GM19025 (cell line): Measurements from ENCODE around the gene CTBP1.
"Not testable (repeated sequence)": the region's sequence is repeated elsewhere in the genome, so short reads cannot be mapped to it uniquely, and the experiment has no call there.

ENCODE experiments used
- ATAC-seq: cut with Tn5 transposase; IDR thresholded peaks from one replicate; pipeline ENCODE4 v1.9.1; 2021; ENCODE audit warnings: mild to moderate bottlenecking, low read depth, moderate library complexity; ENCODE audit not compliant: unreplicated experiment

Gene CTBP1

DNA sequence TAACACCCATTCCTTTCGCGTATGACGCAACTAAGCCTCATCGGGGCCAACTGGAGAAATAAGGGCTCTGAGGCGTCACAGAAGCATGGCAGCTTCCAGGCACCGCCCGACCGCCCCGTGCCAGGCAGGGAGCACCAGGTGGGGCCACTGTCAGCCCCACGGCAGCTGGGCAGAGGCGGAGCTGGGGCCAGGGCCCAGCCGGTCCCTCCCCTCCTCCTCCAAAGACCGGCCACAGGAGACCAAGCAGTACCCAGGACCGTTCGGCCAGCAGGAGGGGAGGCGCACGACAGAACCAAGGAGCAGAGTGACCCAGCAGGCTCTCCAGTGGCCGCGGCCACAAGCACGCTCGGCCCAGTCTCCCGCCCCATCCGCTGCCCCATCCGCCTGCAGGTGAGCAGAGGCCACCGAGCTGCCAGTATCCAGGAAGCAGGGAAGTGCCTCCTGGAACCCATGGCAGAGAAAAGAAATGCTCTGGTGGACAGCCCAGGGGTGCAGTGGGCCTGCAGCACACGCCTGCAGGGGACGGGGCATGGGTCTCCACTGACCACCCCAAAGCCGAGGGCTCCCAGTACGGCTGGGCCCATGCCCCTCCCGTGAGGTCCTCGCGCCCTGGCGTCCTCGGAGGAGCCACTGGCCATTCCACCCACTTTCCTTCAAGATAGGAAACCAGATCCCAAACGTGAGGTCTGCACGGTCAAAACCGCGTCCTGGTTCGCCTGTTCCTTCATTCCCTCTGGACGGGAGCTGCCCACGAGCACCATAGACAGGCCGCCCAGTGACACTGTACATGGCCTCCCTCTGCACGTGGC is 9.6 kb downstream of the CTBP1 start:
- ATAC-seq, result no peak

GRCh38 chr4:1238676-1239000 is 10.3 kb downstream of the CTBP1 start:
- no peak for ATAC-seq

DNA sequence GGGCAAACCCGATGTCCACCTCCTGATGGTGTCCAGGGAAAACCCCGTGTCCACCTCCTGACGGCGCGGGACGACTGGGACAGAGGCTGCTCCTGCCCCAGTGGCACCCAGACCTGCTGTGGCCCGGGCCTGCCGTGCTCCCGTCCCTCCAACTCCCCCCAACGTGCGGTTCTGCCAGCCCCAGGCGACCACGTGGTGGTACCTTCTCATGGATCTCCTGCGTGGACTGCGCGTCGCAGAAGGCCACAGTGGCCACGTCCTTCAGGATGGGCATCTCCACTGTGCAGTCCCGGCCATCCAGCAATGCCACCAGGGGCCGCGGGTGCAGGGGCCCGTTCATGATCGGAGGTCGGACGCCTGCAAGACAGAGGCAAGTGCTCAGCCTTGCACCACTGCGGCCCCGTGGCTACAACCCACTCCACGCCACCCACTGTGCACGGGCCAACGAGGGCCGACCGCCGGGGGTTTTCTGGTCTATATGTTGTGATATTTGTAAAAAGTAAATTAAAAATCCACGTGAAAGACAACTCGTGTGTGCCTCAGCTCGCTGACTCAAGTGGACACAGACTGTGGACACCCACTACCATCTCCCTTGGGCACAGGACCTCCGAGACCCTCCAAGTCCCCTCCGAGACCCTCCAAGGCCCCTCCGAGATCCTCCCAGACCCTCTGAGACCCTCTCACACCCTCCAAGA is 10.8 kb downstream of the CTBP1 start:
- no peak for ATAC-seq

- not testable (repeated sequence) for ATAC-seq
Observed at GRCh38 chr4:1237261-1237660, 11.7 kb downstream of the CTBP1 start.

DNA sequence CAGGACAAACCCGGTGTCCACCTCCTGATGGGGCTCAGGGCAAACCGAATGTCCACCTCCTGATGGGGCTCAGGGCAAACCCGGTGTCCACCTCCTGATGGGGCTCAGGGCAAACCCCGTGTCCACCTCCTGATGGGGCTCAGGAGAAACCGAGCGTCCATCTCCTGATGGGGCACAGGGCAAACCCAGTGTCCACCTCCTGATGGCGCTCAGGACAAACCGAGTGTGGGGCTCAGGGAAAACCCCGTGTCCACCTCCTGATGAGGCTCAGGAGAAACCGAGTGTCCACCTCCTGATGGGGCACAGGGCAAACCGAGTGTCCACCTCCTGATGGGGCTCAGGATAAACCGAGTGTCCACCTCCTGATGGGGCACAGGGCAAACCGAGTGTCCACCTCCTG is 12.1 kb downstream of the CTBP1 start:
- ATAC-seq, result not testable (repeated sequence)

DNA sequence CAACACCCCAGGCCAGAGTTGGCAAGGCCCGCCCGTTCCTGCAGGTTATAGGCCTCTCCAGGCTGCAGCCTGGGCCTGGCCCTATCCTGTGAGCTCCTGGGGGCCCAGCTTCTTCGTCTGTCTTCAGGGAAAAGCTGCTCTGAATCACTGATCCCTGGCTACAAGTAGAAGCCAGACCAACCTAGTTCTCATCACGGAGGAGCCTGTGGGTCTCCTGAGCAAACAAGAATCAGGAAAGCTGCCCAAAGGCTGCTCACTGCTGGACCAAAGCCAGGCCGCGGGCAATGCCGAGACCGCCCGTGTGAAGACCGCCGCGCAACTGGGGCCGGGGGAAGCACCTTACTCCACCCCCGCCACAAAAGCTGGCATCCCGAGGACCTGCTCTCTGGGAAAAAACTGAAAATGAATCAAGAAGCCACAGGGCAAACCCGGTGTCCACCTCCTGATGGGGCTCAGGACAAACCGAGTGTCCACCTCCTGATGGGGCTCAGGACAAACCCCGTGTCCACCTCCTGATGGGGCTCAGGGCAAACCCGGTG is 12.8 kb downstream of the CTBP1 start:
- ATAC-seq, result no peak

DNA sequence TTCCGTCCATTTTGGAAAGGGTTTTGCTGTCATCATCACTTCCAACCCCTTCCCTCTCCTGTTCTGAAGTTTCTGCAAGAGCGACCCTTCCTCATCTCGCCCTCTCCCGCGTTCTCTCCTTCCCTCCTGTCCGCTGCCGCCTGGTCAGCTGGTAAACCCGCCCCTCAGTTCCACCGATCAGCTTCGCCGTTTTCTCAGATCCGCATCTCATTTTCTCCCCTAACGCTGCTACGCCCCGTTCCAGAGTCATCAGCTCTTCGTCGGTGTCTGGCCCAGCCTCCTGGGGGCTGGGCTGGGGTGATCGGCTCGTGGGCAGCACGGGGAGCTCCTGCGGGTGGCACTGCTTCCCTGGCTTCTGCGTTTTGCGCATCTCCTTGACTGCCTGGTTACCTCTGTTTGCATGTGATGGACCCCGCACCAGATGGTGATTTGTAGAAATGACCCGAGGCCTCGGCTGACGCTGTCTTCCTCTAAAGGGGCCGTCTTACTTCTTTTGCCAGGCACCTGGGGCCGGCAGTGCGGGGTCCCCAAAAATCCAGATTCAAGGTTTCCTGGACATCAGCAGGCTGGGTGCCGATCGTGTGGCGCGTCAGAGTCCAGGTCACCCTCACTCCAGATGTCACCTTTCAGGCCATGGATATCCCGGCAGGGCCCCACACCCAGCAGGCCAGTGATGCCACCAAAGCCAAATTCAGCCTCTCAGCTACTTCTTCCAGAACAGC is 13.4 kb downstream of the CTBP1 start:
- ATAC-seq, result no peak

- ATAC-seq, result no peak
Observed at GRCh38 chr4:1234811-1235292, 14.1 kb downstream of the CTBP1 start.

DNA sequence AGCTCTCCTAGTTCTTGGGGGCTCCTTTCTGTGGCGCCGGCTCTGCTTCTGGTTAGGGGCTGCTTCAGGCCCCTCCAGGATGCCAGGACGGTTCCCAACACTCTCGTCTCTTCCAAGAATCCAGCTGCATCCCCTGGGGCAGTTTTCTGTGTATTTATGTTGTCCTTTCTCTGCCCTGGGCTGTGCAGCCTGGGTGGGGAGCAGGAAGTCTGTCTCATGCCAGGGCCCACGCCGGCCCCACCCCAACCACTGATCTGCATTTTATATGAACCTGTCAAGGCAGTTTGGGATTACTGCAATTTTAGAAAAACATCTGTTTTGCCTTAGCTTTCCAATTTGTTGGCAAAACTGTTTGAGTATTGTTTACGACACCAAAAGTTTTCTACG is 14.6 kb downstream of the CTBP1 start:
- ATAC-seq, result no peak

DNA sequence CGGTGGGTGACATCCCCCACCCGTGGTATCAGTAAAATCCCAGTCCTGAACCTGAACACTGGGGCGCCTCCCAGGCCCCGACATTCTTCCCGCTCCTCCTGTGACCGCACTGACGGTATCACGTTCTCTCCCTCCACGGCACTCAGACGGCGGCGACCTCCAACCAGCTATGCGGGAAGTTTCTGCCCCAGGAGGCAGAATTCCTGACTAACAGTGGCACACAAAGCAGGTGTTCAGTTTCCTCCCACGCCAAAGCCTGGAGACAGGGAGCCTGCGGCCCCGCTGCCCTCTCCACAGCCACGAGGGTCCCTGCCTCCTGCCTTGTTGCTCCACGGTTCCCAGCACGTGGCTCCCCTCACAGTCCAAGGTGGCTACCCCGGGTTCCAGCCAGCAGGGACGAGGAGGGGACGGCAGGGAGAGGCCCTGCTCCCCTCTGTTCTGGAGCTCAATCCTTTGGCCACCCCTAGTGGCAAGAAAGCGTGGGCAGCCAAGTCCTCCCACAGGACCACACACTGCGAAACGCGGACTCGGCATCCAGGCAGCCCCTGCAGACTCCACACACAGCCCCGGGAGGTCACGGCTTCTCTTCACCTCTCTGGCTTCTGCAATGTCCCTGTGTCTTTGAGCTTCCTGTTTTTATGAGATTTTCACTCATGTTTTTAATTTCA is 15.2 kb downstream of the CTBP1 start:
- ATAC-seq, result no peak

DNA sequence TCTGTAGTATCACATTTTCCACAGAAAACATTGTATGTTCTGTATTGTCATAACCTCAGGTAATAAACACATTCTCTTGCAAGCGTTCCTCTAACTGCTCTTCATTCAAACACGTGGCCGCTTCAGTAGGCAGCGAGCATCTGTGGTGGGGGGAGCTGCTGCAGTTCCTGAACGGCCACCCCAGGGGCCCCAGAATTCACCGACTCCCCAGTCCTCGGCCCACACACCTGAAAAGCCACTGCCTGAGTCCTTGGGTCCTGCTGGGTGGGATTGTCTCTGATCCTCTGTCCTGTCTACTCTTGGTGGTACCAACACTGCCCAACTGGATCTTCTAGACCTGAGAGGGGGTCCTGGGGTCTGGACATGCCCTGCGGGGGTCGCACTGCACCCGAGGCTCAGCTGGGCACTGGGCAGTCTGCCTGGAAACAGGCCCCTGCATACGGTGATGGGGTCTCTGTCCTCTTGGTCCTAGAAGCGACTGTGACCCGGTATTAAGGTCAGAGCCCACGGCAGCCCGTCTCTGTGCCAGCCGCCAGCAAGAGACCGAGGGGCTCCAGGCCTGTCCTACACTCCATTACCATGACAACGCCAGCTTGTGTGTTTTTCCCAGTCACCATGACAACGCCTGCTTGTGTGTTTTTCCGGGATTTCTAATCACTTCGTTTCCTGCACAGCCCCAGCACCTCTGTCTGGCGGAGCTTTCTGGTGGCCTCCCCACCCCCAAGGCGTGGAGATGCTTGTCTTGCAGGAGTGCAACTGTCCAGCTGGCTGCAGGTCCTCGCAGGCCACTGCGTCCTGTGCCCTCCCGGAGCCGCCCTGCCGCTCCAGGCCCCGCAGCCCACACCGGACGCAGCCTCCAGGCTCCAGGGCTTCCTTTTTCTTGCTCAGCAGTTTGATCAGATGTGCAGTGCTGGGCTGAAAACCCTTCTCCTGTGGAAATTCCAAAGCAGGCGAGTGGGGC is 16.0 kb downstream of the CTBP1 start:
- no peak for ATAC-seq

- ATAC-seq, result no peak
Observed at GRCh38 chr4:1231637-1232360, 17.1 kb downstream of the CTBP1 start.

- ATAC-seq, result no peak
Observed at GRCh38 chr4:1230971-1231636, 17.8 kb downstream of the CTBP1 start.

DNA sequence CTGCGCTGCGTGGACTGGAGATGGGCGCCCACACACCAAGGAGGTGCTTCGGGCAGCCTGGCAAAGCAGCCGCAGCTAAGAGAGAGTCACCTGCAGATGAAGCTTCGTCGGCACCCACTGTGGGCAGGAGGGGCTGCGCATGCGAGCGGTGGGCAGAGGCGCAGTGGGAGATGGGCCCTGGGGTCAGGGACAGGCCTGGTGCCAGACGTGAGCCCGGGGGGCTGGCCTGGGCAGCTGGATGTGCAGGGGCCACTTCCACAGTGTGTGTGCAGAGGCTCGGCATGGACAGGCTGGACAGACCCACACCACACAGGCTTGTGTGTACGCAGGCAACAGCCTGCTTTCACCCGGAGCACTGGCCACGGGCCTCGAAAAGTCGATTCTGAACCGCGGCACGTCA is 18.6 kb downstream of the CTBP1 start:
- no peak for ATAC-seq

GRCh38 chr4:1229117-1229849 is 19.6 kb downstream of the CTBP1 start:
- ATAC-seq, result no peak

DNA sequence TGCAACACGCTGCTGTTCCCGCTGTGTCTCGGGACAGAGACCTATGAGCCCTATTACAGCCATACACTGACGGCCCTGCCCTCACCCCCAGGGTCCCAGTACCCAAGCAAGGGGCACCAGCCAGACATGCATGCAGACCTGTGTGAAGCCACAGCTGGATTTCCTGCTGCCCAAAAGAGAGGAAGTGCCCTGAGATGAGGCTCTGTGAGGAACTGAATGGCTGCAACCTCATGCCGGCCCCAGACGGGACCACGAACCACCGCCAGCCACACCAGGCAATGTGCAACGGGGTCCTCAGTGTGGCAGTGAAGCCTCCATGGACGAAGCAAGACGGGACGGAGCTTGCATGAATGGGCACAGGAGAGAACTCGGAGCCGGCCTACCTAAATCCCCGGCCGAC is 21.1 kb downstream of the CTBP1 start:
- no peak for ATAC-seq

- no peak for ATAC-seq
Observed at GRCh38 chr4:1226598-1226997, 22.3 kb downstream of the CTBP1 start.

DNA sequence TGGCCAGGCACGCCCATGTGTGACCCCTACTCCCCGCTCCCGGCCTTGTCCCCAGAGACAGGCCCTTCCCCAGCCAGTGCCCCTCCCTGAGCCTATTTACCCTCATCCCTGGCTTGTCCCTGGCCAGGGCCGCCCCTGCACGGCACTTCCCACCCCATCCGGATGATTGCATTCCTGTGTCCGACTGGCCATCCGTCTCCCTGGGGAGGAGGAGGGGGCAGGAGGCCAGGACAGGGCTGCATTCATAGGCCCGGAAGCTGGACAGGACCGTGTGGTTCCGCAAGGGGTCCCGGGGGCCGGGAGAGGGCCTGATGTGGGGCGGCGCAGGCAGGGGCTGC is 22.8 kb downstream of the CTBP1 start:
- ATAC-seq, result no peak
